Cortex of kidney (tissue), 1 donor: ENCODE data around the gene ARMC6.

Experiments used
- DNase-seq: peaks from one replicate; lab custom pipeline; 2025; lab: John Stamatoyannopoulos, UW

ARMC6 gene

DNA sequence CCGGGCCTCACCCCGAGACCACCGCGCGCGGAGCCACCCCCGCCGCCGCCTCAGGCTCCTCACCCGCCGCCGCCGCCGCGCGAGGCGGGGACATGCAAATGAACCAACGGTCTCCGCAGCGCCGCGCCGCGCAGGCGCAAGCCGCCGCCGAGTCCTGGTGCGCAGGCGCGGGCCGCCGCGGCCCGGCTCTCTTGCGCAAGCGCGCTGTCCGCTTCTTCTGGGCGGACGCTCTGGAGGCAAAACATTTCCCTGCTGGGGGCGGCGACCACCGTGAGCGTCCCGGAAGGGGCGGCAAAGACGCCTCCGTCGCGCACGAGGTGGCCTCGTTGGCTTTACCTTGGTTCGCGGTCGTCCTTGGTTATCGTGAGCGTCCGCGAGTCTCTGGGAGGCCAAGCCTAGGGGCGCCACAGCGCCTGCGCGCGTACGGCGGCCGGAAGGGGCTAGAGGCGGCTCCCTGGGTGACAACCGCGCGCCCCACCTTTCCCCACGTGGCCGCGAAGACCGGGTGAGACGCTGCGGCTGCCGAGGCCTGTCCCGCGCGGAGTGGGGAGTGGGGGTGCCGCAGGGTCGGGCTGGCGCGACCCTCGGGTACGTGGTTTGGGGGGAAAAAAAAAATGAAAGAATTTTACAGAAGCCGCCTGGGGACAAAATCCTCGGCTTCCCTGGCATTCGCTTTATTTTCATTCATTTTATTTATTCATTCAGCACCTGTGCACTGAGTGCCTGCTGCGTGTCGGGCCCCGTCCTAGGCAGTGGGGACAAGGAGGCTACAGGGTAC, at the start of gene ARMC6, which contains the start of gene SUGP2:
TSS of gene ARMC6 (plus strand) at position 178 of the 778 bp plus-strand sequence. CDS start 607 bp downstream, outside the sequence.
TSS of gene SUGP2 (minus strand) at position 92 of the 778 bp plus-strand sequence. CDS start 2,446 bp downstream, outside the sequence.
- no peak for DNase-seq

DNA sequence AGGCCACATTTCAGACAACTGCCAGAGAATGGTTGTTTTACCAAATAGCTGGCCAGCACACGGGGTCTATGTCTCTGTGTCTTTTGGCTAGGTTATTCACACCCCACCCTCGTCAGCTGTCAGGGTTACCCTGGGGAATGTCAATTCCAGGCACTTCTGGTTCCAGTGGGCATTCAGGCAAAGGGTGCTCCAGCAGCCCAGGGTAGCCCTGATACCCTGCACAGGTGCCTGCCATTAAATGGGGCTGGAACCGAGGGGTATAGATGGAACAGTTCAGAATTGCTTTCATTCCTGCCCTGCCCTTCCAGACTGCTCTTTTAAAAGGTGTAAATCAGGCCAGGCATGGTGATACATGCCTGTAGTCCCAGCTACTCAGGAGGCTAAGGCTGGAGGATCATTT, 49.2 kb upstream of the ARMC6 start:
- DNase-seq: no peak

DNA sequence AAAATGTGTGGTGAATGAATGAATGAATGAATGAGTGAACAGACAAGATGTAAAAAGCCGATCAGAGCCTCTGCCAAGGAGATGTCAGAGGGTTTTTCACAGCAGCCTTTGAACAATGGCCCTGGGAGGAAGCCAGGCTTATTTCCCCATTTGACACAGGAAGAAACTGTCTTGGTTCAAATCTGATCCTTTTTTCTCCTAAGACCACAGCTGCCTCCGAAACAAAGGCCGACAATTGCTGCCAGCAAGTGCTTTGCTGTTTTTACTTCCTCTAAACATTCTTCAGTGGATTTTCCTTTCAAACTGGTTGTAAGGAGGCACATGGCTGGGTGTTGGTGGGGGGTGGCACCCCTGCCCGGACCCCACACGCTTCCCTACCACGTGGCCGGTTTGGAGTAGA, 48.1 kb upstream of the ARMC6 start:
- DNase-seq: no peak

DNA sequence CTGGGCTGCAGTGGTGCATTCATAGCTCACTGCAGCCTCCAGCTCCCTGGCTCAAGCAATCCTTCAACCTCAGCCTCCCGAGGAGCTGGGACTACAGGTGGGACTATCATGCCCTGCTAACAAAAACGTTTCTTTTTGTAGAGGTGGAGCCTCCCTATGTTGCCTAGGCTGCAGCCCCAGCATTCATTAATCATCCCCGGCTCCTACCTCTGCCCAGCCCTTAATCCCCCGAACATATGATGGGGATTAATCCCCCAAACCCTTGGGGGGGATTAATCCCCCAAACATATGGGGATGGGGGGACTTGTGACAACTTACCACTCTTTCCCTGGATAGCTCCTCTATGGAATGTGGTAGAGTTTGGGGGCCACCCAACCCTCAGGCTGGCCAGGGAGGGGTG, 45.9 kb upstream of the ARMC6 start:
- DNase-seq: no peak

DNA sequence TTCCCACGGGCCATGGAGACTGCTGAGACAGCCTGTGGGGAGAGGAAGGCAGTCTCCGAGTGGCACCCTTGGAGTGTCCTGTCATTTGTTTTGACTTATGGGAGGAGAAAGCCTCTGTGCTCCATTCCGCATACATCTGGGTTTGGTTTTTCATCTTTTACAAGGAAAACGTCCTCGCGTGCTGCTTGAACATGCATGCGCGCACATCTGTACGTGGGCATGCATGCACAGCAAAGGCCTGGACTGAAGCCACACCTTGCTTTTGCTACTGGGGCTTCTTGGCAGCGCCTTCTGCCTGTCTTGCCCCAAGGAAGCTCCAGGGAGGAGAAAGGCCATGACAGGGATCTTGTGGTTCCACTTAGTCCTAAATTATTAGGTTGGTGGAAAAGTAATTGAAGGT, 44.1 kb upstream of the ARMC6 start:
- no peak for DNase-seq

DNA sequence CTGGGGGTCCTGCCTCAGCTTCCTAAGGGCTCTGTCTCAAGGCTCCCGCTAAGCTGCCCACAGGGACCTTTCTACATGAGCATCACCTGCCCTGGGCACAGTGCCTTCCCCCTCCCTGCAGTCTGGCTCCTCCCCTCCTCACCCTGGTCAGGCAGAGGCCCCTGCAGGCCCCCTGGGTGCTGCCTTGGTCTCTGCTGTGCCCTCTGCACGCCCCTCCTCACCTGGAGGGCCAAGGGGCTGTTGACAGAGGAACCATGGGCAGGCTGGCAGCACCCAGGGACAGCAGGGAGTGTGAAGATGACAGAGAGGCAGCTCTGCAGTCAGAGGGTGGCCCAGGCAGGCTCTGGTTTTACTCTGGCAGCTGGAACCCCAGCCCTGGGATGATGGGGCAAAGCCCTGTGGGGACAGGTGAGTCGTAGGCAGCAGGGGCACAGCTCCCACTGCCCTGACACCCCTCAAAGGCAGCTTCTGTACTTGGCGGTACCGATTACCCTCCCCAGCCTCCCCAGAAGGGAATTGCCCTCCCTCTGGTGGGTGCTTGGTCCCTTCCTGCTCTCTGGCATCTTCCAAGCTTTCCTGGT, 43.2 kb upstream of the ARMC6 start:
- no peak for DNase-seq

DNA sequence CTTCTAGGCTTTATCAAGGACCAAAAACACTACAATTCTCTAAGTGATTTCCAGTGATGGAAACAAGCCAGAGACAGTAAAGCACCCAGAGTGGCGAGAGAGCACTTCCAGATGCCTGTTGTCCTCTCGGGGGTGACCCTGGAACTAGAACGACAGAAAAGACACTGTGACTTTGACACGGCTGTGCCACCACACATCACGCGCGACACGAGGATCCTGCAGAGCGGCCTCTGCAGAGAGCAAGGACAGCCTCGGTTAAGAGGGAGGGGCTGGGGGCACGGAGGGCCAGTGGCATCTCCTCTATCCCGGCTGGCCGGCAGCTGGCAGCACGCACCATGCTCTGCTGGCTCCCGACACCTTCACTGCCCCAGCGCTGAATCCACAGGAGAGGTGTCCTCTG, 42.4 kb upstream of the ARMC6 start:
- DNase-seq: no peak

DNA sequence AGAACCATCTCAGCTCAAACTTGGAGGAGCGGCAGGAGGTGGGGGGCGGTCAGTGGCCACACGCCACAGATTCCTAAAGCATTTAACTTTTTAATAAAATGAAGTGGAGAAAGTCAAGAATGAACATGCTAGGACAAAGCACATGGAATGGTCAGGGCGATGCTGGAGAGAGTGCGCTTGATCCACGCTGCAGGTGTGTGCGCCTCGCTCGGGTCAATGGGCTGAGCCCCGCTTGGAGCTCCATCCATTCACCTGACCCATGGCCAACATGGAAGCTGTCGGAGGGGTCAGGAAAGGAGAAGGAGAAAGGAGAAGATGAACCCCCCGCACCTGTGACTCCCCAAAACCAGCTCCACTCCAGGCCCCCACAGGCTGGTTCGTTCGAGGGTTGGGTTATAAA, 41.9 kb upstream of the ARMC6 start:
- DNase-seq: no peak

DNA sequence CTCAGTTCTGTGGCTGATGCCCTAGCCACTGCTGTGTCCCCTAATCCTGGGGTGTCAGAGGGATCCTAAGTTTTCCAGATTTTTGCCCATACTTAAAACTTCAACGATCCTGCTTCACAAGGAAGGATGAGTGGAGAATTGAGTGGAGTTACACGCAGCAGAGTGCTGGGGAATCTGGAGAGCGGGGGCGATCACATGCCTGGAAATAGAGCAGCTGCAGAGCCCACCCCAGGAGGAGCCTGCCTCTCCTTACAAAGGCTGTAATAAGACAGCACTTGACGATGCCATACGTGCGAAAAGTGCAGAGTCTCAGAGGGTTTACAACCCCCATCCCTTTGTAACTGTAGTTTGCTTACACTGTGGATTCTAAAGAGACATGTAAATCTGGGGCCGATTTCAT, 40.7 kb upstream of the ARMC6 start:
- no peak for DNase-seq

DNA sequence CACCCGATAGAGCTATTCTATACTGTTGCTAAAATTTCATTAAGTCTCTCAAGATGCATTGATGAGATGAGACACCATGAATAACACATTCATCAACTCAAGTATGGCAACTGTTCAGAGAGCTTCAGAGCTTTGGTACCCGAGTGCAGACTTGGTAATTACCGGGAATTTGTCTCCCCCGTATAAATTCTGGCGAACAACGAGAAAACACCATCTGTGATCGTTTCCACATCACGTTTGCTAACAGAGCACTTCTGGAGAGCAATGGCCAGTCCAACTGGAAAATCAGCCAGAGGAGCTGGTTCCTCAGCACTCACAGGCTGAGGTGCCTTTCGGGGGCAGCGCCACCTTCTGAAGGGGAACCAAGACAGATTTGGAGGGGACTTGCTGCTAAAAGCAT, 40.3 kb upstream of the ARMC6 start:
- DNase-seq: no peak

DNA sequence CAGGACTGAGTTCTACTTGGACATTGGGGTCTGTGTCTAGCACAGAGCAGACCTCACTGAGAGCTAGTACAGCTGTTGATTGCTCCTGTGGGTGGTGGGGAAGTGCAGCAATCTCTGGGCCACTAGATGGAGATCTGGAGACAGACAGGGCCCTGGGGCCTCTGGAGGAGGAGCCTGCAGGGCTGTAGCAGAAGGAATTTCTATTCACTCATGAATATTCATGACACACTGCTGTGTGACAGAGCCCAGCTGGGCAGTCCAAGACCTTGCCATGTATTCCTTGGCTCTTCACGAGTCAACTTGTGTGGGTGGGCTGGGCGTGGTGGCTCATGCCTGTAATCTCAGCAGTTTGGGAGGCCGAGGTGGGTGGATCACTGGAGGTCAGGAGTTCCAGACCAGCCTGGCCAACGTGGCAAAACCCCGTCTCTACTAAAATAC, 37.6 kb upstream of the ARMC6 start:
- no peak for DNase-seq

DNA sequence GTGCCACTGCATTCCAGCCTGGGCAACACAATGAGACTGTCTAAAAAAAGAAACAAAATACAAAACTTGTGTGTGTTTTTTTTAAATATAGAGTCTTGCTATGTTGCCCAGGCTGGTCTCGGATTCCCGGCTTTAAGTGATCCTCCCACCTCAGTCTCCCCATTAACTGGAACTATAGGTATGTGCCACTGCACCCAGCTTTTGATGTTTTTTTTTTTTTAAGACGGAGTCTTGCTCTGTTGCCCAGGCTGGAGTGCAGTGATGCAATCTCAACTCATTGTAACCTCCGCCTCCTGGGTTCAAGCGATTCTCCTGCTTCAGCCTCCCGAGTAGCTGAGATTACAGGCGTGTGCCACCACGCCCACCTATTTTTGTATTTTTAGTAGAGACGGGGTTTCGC, 37.1 kb upstream of the ARMC6 start:
- no peak for DNase-seq

DNA sequence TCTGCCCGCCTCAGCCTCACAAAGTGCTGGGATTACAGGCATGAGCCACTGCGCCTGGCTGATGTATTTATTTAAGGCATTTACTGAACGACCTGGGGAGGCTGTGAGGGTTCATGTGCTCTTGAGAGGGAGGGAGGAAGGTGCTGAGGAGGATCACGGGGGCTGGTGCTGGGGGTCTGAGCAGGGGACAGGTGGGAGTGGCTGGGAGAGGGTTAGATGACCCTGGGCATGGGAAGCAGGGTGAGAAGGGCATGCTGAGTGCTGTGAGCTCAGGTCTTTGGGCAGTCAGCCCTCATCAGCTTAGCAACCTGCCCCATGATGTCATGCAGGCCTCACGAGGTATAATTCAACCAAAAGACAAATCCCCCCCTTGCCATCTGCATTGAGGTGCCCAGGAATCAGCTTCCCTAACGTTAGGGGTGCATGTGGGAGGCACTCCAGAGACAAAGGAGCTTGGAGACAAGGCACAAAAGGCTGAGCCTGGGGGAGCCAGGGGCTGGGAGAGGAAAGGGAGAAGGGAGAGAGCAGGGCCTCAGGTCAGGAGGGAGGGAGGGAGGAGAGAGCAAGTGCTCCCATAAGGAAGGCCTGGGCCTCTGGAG, 36.5 kb upstream of the ARMC6 start:
- DNase-seq: no peak

DNA sequence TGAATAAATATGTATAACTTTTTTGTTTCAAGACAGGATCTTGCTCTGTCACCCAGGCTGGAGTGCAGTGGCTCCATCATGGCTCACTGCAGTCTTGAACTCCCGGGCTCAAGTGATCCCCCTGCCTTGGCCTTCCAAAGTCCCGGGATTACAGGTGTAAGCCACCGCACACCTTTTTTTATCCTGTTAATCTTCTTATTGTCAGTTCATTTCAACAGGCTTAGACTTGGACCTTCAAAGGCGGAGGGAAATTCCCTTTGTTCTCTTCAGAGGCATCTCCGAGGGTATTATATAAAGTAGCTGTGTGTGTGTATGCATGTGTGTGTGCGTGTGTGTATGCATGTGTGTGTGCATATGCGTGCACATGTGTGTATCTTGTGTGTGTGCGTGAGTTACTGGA, 35.1 kb upstream of the ARMC6 start:
- no peak for DNase-seq

DNA sequence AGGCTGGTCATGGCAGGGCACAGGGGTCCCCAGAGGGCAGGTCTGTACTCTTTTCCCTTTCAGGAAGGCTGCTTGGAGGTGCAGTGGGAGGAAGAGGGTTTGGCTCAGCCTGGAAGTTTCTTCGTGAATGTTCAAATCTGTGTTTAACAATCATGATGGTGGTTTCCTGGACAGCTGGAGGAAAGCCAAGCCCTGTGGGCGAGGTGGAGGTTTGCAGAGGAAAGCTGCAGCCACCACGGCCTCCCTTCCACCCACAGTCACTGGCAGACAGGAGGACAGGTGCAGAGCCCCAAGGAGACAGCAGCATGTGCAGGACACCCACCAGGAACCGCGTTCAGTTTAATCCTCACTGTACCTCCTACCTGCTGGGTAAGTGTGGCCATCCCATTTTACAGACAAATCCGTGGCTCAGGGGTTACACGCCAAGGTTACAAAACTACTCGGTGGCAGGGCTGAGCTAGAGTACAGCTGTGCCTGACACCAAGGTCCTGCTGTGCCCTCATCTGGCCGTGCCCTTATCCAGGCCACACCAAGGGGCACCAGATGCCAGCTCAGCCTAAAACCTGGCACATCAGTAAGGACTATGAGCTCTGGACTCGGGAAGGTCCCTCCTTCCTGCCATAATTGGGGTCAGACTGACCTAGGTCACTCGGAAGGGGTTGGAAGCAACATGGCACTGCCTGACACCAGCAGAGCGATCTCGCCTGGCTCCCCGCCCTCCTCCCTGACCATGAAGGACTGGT, 34.2 kb upstream of the ARMC6 start:
- no peak for DNase-seq

DNA sequence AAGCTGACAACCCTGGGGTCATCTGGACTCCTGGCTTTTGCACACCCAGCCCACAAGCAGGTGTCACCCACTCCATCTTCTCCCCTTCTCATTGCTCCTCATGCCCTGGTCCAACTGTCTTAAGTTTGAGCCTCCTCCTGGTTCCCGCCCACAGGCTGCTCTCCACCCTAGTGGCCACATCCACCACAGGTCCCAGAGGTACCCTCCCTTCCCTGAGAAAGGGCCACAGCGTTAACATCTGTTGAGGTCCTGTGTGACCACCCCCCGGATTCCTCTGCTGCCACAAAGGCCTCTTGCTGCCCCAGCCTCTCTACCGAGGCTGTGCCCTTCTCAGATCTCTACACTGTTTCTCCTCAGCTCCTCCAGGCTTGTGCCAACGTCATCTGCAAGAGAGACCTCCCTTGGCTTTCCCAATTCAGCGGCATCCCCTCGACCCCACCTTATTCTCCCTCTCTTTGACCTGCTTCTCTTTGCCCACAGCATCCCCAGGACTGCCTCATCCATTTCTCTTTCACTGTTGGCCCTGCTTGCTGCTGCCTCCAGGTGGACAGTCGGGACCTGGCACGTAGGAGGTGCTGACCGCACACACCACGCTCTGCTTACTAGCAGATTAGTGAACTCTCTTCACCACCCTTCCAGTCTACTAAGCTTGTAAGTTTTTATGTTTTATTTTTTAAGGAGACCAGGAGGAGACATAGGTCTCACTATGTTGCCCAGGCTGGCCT, 33.3 kb upstream of the ARMC6 start:
- DNase-seq: no peak

DNA sequence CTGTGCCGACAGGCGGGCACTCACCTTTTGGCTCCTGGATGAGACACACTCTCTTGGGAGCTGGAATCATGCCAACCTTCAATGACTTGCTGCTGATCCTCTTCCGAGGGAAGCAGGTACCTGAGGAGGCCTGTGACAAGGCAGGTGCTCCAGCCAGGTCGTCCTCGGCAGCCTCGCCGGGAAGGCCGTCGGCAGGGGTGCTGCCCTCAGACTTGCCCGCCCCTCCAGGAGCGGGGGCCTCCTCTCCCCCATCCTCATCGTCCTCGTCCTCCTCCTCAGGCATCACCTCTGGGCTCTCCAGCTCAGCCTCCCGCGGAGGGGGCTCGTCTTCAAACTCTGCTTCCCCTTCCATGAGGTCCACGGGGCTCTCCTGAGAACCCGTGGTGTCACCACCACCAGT, 29.3 kb upstream of the ARMC6 start:
- DNase-seq: no peak

DNA sequence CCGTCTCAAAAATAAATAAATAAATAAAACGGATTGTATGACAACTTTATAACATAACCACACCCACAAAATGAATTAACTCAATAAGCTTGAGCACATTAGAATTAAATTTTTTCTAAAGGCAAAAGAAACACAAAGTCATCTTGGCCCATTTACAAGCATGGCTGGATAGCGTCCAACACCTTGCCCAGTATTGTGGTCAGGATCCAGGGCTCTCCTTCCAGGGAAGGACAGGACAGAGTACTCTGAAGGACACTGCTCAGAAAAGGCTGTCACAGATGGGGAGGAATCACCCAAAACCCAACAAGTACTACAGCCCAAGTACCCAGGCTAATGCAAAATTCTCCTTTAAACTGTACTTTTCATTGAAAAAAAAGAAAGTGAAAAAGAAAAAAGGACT, 27.2 kb upstream of the ARMC6 start:
- DNase-seq: no peak

DNA sequence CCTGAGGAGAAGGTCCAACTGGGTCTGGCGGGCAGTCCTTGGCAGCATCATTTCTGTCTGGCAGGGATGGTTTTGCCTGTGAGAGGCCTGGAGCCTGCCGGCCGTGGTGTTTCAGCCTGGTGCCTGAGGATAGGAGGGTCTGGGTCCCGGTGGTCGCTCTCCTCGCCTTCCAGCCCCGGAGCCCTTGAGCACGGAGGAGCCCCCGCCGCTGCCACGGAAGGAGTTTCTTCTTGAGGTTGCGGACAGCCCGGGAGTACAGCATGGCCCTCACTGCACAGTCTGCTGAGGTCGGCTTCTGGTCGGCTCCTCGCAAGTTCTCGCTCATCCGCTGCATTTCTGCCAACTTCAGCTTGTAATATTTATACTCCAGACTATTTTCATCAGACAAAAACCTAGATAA, 23.5 kb upstream of the ARMC6 start:
- no peak for DNase-seq

DNA sequence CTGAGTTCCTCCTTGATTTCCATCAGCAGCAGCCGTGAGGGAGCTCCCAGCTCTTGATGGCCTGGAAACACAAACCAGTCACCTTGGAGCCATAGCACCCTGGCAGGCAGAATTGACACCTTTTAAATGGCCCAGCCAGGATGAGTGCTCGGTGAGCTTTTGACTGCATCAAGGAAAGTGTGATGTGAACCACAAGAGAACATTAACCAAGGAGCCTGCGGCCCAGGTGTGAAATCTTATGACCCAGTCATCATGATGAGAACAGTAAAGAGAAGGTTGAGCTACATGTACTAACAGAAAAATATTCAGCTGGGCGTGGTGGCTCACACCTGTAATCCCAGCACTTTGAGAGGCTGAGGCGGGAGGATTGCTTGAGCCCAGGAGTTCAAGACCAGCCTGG, 22.9 kb upstream of the ARMC6 start:
- DNase-seq: no peak

DNA sequence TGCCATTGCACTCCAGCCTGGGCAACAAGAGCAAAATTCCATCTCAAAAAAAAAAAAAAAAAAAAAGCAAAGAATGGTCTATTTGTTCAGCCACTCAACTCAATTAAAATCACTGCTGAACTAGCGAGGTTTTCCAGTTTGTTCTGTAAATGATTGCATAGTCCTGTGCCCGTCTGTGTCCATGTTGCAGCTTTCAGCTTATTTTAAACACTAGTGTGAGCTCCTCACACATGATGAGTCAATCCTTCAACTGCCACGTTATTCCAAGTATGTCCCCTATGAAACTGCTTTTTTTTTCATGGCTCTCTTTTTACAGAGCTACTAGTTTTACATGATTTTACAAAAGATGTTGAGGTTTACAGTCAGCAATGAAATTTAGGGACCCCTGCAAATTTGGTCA, 12.3 kb upstream of the ARMC6 start:
- DNase-seq: no peak

DNA sequence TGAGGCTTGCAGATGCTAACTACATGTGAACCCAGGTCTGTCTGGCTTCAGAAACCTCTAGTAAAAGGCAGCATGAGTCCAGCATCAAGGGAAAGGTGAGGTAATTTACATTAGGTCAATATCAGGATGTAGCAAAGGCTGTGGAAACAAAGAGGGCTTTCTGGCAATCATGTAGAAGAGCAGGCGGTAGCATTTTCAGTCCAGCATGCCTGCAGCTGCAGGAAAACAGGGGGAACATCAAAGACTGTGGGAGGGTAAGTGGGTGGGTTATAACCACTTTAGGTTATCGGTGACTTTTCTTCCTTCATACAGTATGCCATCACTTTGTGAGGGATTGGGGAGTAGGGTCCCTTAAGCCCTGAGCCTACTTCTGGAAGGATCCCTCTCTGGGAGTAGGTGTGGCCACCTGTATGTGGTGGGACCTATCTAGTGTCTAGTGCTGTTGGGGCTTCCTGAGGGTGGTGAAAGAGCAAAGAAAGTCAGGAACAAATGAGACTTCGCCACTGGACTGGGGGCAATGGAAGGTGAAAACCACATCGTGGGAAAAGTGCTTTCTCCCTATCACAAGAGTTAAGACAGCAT, 10.9 kb upstream of the ARMC6 start:
- DNase-seq: no peak
